Natural killer cell (primary cell): ENCODE results near the gene DHX36. TPM values are rescaled to one million over a fixed set of nuclear protein-coding genes. Genes with fewer than 3 reads are reported as not detected.

Experiments
- ATAC-seq, 3 donors: fragments of 150-1000 bp in 2 of 3; fragments of 200-7000 bp in 1 of 3; cut with Tn5 transposase; 1 replicate in 1 of 3; 2 replicates in 2 of 3; pipeline ENCODE4 v1.10.0; 2021; ENCODE audit warnings: mild to moderate bottlenecking in 2 of 3, moderate library complexity in 2 of 3
- DNase-seq, 2 donors: peaks; one replicate each; pipeline versions ENCODE4 v3.0.0 to v3.0.0-alpha.2; 2013 to 2021; ENCODE audit warnings: mixed read lengths in 1 of 2
- H3K27ac ChIP-seq: one replicate; pipeline ENCODE4 v1.5.1; 2013; ENCODE audit warnings: mild to moderate bottlenecking, low read length
- H3K27me3 ChIP-seq: one replicate; pipeline ENCODE4 v1.6.1; 2013; ENCODE audit warnings: low read length; ENCODE audit not compliant: control insufficient read depth, insufficient read depth
- H3K36me3 ChIP-seq: one replicate; pipeline ENCODE4 v1.6.1; 2013; ENCODE audit warnings: low read length; ENCODE audit not compliant: control insufficient read depth, insufficient read depth
- H3K4me1 ChIP-seq: one replicate; pipeline ENCODE4 v1.6.1; 2013; ENCODE audit warnings: low read length; ENCODE audit not compliant: control insufficient read depth, insufficient read depth
- H3K4me3 ChIP-seq: one replicate; pipeline ENCODE4 v1.5.1; 2013; ENCODE audit warnings: low read length
- H3K9me3 ChIP-seq: one replicate; pipeline ENCODE4 v1.6.1; 2013; ENCODE audit warnings: low read length; ENCODE audit not compliant: control insufficient read depth, insufficient read depth
- H3K27ac Mint-ChIP-seq, 2 donors: one replicate each; pipeline ENCODE4 v1.8.0; 2022; ENCODE audit warnings: mild to moderate bottlenecking in 2 of 2, mixed read lengths in 2 of 2, moderate library complexity in 1 of 2
- H3K27me3 Mint-ChIP-seq, 2 donors: one replicate each; pipeline ENCODE4 v1.8.0; 2022; ENCODE audit warnings: low read depth in 2 of 2, mixed read lengths in 2 of 2
- H3K36me3 Mint-ChIP-seq: one replicate; pipeline ENCODE4 v1.8.0; 2022; ENCODE audit warnings: mixed read lengths
- H3K4me1 Mint-ChIP-seq, 2 donors: one replicate each; pipeline ENCODE4 v1.8.0; 2022; ENCODE audit warnings: mixed read lengths in 2 of 2
- H3K4me3 Mint-ChIP-seq: one replicate; pipeline ENCODE4 v1.8.0; 2022; ENCODE audit warnings: mild to moderate bottlenecking, moderate library complexity, mixed read lengths
- H3K9me3 Mint-ChIP-seq, 2 donors: one replicate each; pipeline ENCODE4 v1.8.0; 2022; ENCODE audit warnings: mixed read lengths in 2 of 2
- WGBS: methylation state at CpG from one replicate; pipeline ENCODE4 v1.1.7; 2013; ENCODE audit warnings: missing lambda C conversion rate; ENCODE audit not compliant: insufficient coverage; 5-methylcytosine and 5-hydroxymethylcytosine counted together
- intact Hi-C: fragments of 100-400 bp; cut with micrococcal nuclease; formaldehyde crosslinking; loops from one replicate; pipeline ENCODE4 v1.14.2; 2022
- total RNA-seq, 4 donors: library from RNA; stranded (reverse); fragments of 120-200 nt in 1 of 4; gene quantifications; one replicate each; pipeline versions ENCODE4 v1.2.3 to v1.2.4, GENCODE V29; 2013 to 2022
- TF ChIP-seq, protein P1 (sequence below): fragments of 200-600 bp; IDR thresholded peaks from one replicate; pipeline ENCODE4 v1.8.0; 2022; ENCODE audit warnings: antibody characterized with exemption

DHX36 gene
- total RNA-seq, 3 donors from 2014 or later (not counting 1 experiment from before 2014, with no cell fraction given) = 97.3 to 111 (median 102) TPM

DNA sequence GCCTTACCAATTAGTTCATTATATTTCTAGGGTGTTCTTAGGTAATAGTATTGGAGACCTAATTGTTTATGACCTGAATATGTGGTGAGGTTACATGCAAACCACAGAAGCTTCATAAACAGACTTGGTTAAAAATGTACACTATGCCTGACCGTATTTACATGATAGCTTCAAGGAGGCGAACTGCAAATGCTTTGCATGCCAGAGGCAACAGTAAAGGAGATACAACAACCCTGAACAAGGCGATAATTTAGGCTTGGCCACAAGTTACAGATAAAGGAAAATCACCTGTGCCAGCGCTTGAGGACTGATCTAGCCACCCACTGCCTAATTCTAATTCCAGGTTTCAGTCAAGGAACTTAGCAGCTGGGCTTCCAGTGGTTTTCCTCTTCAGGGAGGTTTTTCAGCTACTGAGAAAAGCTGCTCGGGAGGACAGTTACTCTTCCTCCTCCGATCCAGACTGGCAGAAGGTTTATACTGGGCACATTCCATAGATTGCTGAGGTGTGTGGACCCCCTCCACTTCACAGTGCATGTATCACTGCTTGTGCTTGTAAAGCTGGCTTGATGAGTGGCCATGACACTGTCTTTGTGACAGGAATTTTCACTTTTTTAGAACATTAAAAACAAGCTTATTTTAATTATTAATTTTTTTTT, 95.6 kb downstream of the DHX36 start:
- Mint-ChIP-seq H3K4me3 (no peak overlapping the region), H3K27me3 (peaks cover 0 to 2% of the 10 kb centered on the region in 2 donors), H3K36me3 (no peaks in the 10 kb centered on the region), H3K27ac (no peak overlapping the region), H3K9me3 (no peaks in the 10 kb centered on the region), H3K4me1 (no peaks in the 10 kb centered on the region)
- TF ChIP-seq, protein P1, sequence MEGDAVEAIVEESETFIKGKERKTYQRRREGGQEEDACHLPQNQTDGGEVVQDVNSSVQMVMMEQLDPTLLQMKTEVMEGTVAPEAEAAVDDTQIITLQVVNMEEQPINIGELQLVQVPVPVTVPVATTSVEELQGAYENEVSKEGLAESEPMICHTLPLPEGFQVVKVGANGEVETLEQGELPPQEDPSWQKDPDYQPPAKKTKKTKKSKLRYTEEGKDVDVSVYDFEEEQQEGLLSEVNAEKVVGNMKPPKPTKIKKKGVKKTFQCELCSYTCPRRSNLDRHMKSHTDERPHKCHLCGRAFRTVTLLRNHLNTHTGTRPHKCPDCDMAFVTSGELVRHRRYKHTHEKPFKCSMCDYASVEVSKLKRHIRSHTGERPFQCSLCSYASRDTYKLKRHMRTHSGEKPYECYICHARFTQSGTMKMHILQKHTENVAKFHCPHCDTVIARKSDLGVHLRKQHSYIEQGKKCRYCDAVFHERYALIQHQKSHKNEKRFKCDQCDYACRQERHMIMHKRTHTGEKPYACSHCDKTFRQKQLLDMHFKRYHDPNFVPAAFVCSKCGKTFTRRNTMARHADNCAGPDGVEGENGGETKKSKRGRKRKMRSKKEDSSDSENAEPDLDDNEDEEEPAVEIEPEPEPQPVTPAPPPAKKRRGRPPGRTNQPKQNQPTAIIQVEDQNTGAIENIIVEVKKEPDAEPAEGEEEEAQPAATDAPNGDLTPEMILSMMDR = no peak
- peaks cover 2% of the 10 kb centered on the region for H3K27me3 ChIP-seq
- no peaks in the 10 kb centered on the region for H3K4me1 ChIP-seq
- no peak overlapping the region for H3K4me3 ChIP-seq
- WGBS = 90% methylated on average over 6 of the region's 6 CpGs
- intact Hi-C loops = no loop called here
- DNase-seq = no peak
- no peak overlapping the region for H3K27ac ChIP-seq
- no peaks in the 10 kb centered on the region for H3K9me3 ChIP-seq
- H3K36me3 ChIP-seq = no peaks in the 10 kb centered on the region
- no peak for ATAC-seq

DNA sequence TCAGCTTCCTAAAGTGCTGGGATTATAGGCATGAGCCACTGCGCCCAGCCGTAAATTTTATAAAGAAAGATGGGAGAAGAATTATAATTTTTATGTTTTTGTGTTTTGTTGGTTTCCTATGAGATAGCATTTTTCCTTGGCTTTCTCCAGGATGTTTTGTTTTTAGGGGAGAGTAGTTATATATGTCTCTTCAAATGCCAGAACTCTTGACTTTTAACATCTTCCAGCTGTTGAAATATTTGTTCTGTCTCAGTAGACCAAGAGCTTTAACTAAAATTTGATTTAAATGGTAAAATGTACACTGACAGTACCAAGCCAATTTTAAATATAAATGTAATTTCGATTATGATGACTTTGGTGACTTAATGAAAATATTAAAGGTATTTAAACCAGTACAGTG, 96.8 kb downstream of the DHX36 start:
- Histone ChIP-seq H3K4me3 (no peak overlapping the region), H3K9me3 (no peaks in the 10 kb centered on the region), H3K27me3 (peaks cover 2% of the 10 kb centered on the region), H3K27ac (no peak overlapping the region), H3K36me3 (no peaks in the 10 kb centered on the region), H3K4me1 (no peaks in the 10 kb centered on the region)
- H3K4me3 Mint-ChIP-seq = no peak overlapping the region
- peaks cover 0 to 2% of the 10 kb centered on the region in 2 donors for H3K27me3 Mint-ChIP-seq
- H3K9me3 Mint-ChIP-seq = no peaks in the 10 kb centered on the region
- intact Hi-C loops = no loop called here
- H3K36me3 Mint-ChIP-seq = no peaks in the 10 kb centered on the region
- no peak for ATAC-seq
- TF ChIP-seq, protein P1 = no peak
- DNase-seq = no peak
- WGBS = 100% methylated on average over 2 of the region's 3 CpGs
- no peaks in the 10 kb centered on the region for H3K4me1 Mint-ChIP-seq
- no peak overlapping the region for H3K27ac Mint-ChIP-seq

DNA sequence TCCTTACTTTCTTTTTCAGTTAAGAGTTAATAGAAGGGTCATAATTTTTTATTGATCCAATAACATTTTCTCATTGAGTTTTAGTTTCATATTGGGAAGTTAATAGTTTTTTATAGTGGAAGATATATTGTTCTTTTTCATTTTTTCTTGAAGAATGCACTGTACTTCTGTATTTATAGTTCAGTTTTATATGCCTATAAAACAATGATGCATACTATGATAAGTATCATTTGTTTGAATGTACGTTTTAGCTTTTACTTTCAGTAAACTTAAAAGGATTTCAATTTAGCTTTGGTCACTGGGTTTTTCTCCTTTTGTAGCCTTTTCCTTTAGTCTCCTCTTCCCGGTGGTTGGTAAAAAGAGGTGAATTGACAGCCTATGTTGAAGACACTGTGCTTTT, 98.8 kb downstream of the DHX36 start:
- no peak overlapping the region for H3K27ac Mint-ChIP-seq
- no peaks in the 10 kb centered on the region for H3K36me3 ChIP-seq
- no peaks in the 10 kb centered on the region for H3K36me3 Mint-ChIP-seq
- DNase-seq (no peak), ATAC-seq (no peak)
- peaks cover 0 to 2% of the 10 kb centered on the region in 2 donors for H3K27me3 Mint-ChIP-seq
- H3K27ac ChIP-seq = no peak overlapping the region
- WGBS = 78% methylated on average over 1 of the region's 2 CpGs
- no peaks in the 10 kb centered on the region for H3K4me1 Mint-ChIP-seq
- TF ChIP-seq, protein P1 = no peak
- intact Hi-C loops = no loop called here
- no peak overlapping the region for H3K4me3 ChIP-seq
- H3K9me3 ChIP-seq = no peaks in the 10 kb centered on the region
- no peaks in the 10 kb centered on the region for H3K4me1 ChIP-seq
- no peaks in the 10 kb centered on the region for H3K27me3 ChIP-seq
- H3K9me3 Mint-ChIP-seq = no peaks in the 10 kb centered on the region
- no peak overlapping the region for H3K4me3 Mint-ChIP-seq

DNA sequence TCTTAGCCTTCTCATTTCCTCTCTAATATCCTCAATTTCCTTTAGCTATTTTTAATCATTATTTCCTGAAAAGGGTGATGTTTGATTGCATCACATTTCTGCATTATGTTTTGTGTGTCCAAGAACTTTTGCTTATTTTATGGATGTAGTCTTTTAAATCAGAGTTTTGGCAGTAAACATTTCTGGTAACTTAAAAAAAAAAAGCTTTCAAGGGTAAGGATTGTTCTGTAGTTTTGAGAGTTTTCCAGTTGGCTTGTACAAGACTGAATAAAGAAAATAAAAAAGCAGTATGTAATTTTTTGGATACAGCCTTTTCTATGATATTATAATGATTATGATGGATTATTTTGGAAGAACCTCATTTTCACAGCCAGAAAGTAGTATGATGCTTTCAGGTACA, 99.4 kb downstream of the DHX36 start:
- Histone ChIP-seq H3K4me3 (no peak overlapping the region), H3K4me1 (no peaks in the 10 kb centered on the region), H3K27me3 (no peaks in the 10 kb centered on the region), H3K9me3 (no peaks in the 10 kb centered on the region), H3K27ac (no peak overlapping the region), H3K36me3 (no peaks in the 10 kb centered on the region)
- no peak for DNase-seq
- Mint-ChIP-seq H3K27me3 (peaks cover 0 to 2% of the 10 kb centered on the region in 2 donors), H3K4me3 (no peak overlapping the region), H3K36me3 (no peaks in the 10 kb centered on the region), H3K4me1 (no peaks in the 10 kb centered on the region), H3K9me3 (no peaks in the 10 kb centered on the region), H3K27ac (no peak overlapping the region)
- no peak for ATAC-seq
- TF ChIP-seq, protein P1 = no peak
- intact Hi-C loops = no loop called here
